HEK293 (cell line): Measurements from ENCODE around the gene SNCB.

Experiments used
- AEBP2 ChIP-seq: fragments of 450-650 bp; formaldehyde crosslinking; IDR thresholded peaks from 2 replicates; pipeline ENCODE4 v1.5.1; 2016; ENCODE audit warnings: missing biosample characterization, missing genetic modification characterization, borderline replicate concordance
- INSM2 ChIP-seq: fragments of 450-650 bp; formaldehyde crosslinking; IDR thresholded peaks from 2 replicates; pipeline ENCODE4 v1.5.1; 2016; ENCODE audit warnings: missing biosample characterization, missing genetic modification characterization
- KLF1 ChIP-seq: fragments of 450-650 bp; formaldehyde crosslinking; IDR thresholded peaks from 2 replicates; pipeline ENCODE4 v1.5.1; 2016; ENCODE audit warnings: missing biosample characterization, missing genetic modification characterization
- PATZ1 ChIP-seq: fragments of 450-650 bp; formaldehyde crosslinking; IDR thresholded peaks from 2 replicates; pipeline ENCODE4 v1.5.1; 2016; ENCODE audit warnings: missing biosample characterization, missing genetic modification characterization
- SP7 ChIP-seq: fragments of 450-650 bp; formaldehyde crosslinking; IDR thresholded peaks from 2 replicates; pipeline ENCODE4 v1.5.1; 2016; ENCODE audit warnings: missing biosample characterization, missing genetic modification characterization
- YY1 ChIP-seq: fragments of 450-650 bp; formaldehyde crosslinking; IDR thresholded peaks from 2 replicates; pipeline ENCODE4 v1.5.1; 2018; ENCODE audit warnings: missing biosample characterization, missing genetic modification characterization
- ZBTB21 ChIP-seq: fragments of 450-650 bp; formaldehyde crosslinking; IDR thresholded peaks from 2 replicates; pipeline ENCODE4 v1.5.1; 2017; ENCODE audit warnings: missing biosample characterization, missing genetic modification characterization
- ZNF169 ChIP-seq: fragments of 450-650 bp; formaldehyde crosslinking; IDR thresholded peaks from 2 replicates; pipeline ENCODE4 v1.5.1; 2016; ENCODE audit warnings: missing biosample characterization, missing genetic modification characterization
- ZNF19 ChIP-seq: fragments of 450-650 bp; formaldehyde crosslinking; IDR thresholded peaks from 2 replicates; pipeline ENCODE4; 2016; ENCODE audit warnings: missing biosample characterization, missing genetic modification characterization, low read depth
- ZNF354C ChIP-seq: fragments of 450-650 bp; formaldehyde crosslinking; IDR thresholded peaks from 2 replicates; pipeline ENCODE4 v1.5.1; 2016; ENCODE audit warnings: missing biosample characterization, missing genetic modification characterization, low read depth, borderline replicate concordance
- ZNF404 ChIP-seq: fragments of 450-650 bp; formaldehyde crosslinking; IDR thresholded peaks from 2 replicates; pipeline ENCODE4 v1.5.1; 2017; ENCODE audit warnings: missing biosample characterization, missing genetic modification characterization
- ZNF530 ChIP-seq: fragments of 450-650 bp; formaldehyde crosslinking; IDR thresholded peaks from 2 replicates; pipeline ENCODE4 v1.5.1; 2016; ENCODE audit warnings: low read depth, missing biosample characterization, missing genetic modification characterization
- ZNF544 ChIP-seq: fragments of 450-650 bp; formaldehyde crosslinking; IDR thresholded peaks from 2 replicates; pipeline ENCODE4 v1.5.0; 2017; ENCODE audit warnings: missing biosample characterization, missing genetic modification characterization
- ZNF560 ChIP-seq: fragments of 450-650 bp; formaldehyde crosslinking; IDR thresholded peaks from 2 replicates; pipeline ENCODE4 v1.5.1; 2017; ENCODE audit warnings: missing biosample characterization, missing genetic modification characterization, borderline replicate concordance
- ZNF561 ChIP-seq: fragments of 450-650 bp; IDR thresholded peaks from 2 replicates; pipeline ENCODE4 v1.5.1; 2018; ENCODE audit warnings: missing biosample characterization, missing genetic modification characterization, borderline replicate concordance
- ZNF645 ChIP-seq: fragments of 450-650 bp; formaldehyde crosslinking; IDR thresholded peaks from 2 replicates; pipeline ENCODE4; 2016; ENCODE audit warnings: missing biosample characterization, missing genetic modification characterization
- ZNF704 ChIP-seq: fragments of 450-650 bp; formaldehyde crosslinking; IDR thresholded peaks from 2 replicates; pipeline ENCODE4 v1.5.1; 2016; ENCODE audit warnings: missing biosample characterization, missing genetic modification characterization
- ZNF707 ChIP-seq: fragments of 450-650 bp; formaldehyde crosslinking; IDR thresholded peaks from 2 replicates; pipeline ENCODE4 v1.5.1; 2016; ENCODE audit warnings: missing biosample characterization, missing genetic modification characterization
- ZNF830 ChIP-seq: fragments of 450-650 bp; IDR thresholded peaks from 2 replicates; pipeline ENCODE4 v1.5.0; 2018; ENCODE audit warnings: missing biosample characterization, missing genetic modification characterization, low read depth, mild to moderate bottlenecking, moderate library complexity
- ZSCAN30 ChIP-seq: fragments of 450-650 bp; IDR thresholded peaks from 2 replicates; pipeline ENCODE4 v1.5.1; 2018; ENCODE audit warnings: missing biosample characterization, mild to moderate bottlenecking, missing genetic modification characterization, moderate library complexity

SNCB gene

GRCh38 chr5:176660860-176661641 is 30.7 kb upstream of the SNCB start (continued):
- no peak for TF ChIP-seq PATZ1 (tag by site-specific recombination)
- no peak for TF ChIP-seq ZNF645 (tag by site-specific recombination)
- no peak for TF ChIP-seq INSM2 (tag by site-specific recombination)
- no peak for TF ChIP-seq ZNF530 (tag by site-specific recombination)
- no peak for TF ChIP-seq ZNF830 (tag by site-specific recombination)
- peak; percentile 51; the same call in 1 of the 2 replicates for TF ChIP-seq SP7 (tag by site-specific recombination)
- TF ChIP-seq ZSCAN30 = 0 out of 2 replicates have a peak, but pooled peaks have one; percentile 38
- TF ChIP-seq ZNF19 = no peak
- TF ChIP-seq ZNF561 = no peak
- TF ChIP-seq KLF1 (tag by site-specific recombination) = no peak; the same call in 1 of the 2 replicates
- no peak for TF ChIP-seq ZNF169
- TF ChIP-seq ZBTB21 (tag by site-specific recombination) = no peak
- no peak for TF ChIP-seq ZNF560 (tag by site-specific recombination)
- no peak for TF ChIP-seq ZNF704 (tag by site-specific recombination)
- TF ChIP-seq AEBP2 (tag by site-specific recombination) = no peak
- no peak for TF ChIP-seq ZNF354C (tag by site-specific recombination)
- TF ChIP-seq ZNF544 (tag by site-specific recombination) = no peak
- TF ChIP-seq ZNF404 (tag by site-specific recombination) = no peak
- no peak for TF ChIP-seq YY1 (tag by site-specific recombination)
- no peak for TF ChIP-seq ZNF707
- TF ChIP-seq, all 188 proteins: peak for 16
